ENCODE data around the gene PHTF2.

PHTF2 gene

GRCh38 chr7:77960336-77960735, 161.8 kb downstream of the PHTF2 start:
- TF ChIP-seq ARNTL (CRISPR knock-in tag; IDR thresholded peaks at IDR 0.05; ENCODE audit: borderline replicate concordance, low read depth), result no peak
- no peak for TF ChIP-seq BACH2 (CRISPR knock-in tag; IDR thresholded peaks at IDR 0.05; ENCODE audit: borderline replicate concordance)
- TF ChIP-seq, protein P1, sequence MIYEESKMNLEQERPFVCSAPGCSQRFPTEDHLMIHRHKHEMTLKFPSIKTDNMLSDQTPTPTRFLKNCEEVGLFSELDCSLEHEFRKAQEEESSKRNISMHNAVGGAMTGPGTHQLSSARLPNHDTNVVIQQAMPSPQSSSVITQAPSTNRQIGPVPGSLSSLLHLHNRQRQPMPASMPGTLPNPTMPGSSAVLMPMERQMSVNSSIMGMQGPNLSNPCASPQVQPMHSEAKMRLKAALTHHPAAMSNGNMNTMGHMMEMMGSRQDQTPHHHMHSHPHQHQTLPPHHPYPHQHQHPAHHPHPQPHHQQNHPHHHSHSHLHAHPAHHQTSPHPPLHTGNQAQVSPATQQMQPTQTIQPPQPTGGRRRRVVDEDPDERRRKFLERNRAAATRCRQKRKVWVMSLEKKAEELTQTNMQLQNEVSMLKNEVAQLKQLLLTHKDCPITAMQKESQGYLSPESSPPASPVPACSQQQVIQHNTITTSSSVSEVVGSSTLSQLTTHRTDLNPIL (CRISPR knock-in tag; IDR thresholded peaks at IDR 0.05; ENCODE audit: low read depth), result no peak
- TF ChIP-seq, protein P2, sequence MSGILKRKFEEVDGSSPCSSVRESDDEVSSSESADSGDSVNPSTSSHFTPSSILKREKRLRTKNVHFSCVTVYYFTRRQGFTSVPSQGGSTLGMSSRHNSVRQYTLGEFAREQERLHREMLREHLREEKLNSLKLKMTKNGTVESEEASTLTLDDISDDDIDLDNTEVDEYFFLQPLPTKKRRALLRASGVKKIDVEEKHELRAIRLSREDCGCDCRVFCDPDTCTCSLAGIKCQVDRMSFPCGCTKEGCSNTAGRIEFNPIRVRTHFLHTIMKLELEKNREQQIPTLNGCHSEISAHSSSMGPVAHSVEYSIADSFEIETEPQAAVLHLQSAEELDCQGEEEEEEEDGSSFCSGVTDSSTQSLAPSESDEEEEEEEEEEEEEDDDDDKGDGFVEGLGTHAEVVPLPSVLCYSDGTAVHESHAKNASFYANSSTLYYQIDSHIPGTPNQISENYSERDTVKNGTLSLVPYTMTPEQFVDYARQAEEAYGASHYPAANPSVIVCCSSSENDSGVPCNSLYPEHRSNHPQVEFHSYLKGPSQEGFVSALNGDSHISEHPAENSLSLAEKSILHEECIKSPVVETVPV (CRISPR knock-in tag; IDR thresholded peaks at IDR 0.05), result no peak
- TF ChIP-seq CSDC2 (CRISPR knock-in tag; IDR thresholded peaks at IDR 0.05), result no peak
- no peak for TF ChIP-seq ZNF565 (CRISPR knock-in tag; conservative IDR thresholded peaks at IDR 0.05; ENCODE audit: low read depth)
- TF ChIP-seq TOX (CRISPR knock-in tag; IDR thresholded peaks at IDR 0.05; ENCODE audit: borderline replicate concordance), result no peak
- no peak for TF ChIP-seq SNAI2 (CRISPR knock-in tag; IDR thresholded peaks at IDR 0.05)
- ATAC-seq, result no peak

DNA sequence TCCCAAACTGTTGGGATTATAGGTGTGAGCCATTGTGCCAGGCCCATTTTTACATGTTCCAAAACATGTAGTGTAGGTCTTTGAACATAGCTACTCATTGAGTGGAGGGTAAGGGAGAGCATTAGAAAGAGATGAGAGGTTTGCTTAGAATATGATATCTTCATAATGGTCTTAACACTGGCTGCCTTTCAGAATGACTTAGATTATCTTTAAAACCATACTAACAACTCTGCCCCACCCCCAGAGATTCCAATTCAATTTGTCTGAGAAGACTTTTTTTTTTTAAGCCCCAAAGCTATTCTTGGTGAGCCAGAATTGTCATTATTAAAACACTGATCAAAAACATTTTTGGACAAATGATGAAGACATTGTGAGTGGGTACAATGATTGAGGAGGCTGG, 168.9 kb downstream of the PHTF2 start:
- ATAC-seq, result no peak
- TF ChIP-seq TOX (CRISPR knock-in tag; IDR thresholded peaks at IDR 0.05; ENCODE audit: borderline replicate concordance) (no peak), BACH2 (CRISPR knock-in tag; IDR thresholded peaks at IDR 0.05; ENCODE audit: borderline replicate concordance) (no peak), ZC3H10 (CRISPR knock-in tag; IDR thresholded peaks at IDR 0.05) (no peak), RARB (CRISPR knock-in tag; IDR thresholded peaks at IDR 0.05) (no peak), SNAI2 (CRISPR knock-in tag; IDR thresholded peaks at IDR 0.05) (no peak), TCF4 (CRISPR knock-in tag; IDR thresholded peaks at IDR 0.05; ENCODE audit: borderline replicate concordance) (no peak), ZNF565 (CRISPR knock-in tag; conservative IDR thresholded peaks at IDR 0.05; ENCODE audit: low read depth) (no peak), ZFP30 (CRISPR knock-in tag; IDR thresholded peaks at IDR 0.05) (no peak), ZNF8 (CRISPR knock-in tag; IDR thresholded peaks at IDR 0.05) (no peak), ZFP3 (CRISPR knock-in tag; IDR thresholded peaks at IDR 0.05) (no peak), PPARA (CRISPR knock-in tag; IDR thresholded peaks at IDR 0.05; ENCODE audit: borderline replicate concordance) (no peak)
- TF ChIP-seq, protein P3, sequence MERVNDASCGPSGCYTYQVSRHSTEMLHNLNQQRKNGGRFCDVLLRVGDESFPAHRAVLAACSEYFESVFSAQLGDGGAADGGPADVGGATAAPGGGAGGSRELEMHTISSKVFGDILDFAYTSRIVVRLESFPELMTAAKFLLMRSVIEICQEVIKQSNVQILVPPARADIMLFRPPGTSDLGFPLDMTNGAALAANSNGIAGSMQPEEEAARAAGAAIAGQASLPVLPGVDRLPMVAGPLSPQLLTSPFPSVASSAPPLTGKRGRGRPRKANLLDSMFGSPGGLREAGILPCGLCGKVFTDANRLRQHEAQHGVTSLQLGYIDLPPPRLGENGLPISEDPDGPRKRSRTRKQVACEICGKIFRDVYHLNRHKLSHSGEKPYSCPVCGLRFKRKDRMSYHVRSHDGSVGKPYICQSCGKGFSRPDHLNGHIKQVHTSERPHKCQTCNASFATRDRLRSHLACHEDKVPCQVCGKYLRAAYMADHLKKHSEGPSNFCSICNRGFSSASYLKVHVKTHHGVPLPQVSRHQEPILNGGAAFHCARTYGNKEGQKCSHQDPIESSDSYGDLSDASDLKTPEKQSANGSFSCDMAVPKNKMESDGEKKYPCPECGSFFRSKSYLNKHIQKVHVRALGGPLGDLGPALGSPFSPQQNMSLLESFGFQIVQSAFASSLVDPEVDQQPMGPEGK (CRISPR knock-in tag; IDR thresholded peaks at IDR 0.05; ENCODE audit: borderline replicate concordance), result no peak
- TF ChIP-seq, protein P4, sequence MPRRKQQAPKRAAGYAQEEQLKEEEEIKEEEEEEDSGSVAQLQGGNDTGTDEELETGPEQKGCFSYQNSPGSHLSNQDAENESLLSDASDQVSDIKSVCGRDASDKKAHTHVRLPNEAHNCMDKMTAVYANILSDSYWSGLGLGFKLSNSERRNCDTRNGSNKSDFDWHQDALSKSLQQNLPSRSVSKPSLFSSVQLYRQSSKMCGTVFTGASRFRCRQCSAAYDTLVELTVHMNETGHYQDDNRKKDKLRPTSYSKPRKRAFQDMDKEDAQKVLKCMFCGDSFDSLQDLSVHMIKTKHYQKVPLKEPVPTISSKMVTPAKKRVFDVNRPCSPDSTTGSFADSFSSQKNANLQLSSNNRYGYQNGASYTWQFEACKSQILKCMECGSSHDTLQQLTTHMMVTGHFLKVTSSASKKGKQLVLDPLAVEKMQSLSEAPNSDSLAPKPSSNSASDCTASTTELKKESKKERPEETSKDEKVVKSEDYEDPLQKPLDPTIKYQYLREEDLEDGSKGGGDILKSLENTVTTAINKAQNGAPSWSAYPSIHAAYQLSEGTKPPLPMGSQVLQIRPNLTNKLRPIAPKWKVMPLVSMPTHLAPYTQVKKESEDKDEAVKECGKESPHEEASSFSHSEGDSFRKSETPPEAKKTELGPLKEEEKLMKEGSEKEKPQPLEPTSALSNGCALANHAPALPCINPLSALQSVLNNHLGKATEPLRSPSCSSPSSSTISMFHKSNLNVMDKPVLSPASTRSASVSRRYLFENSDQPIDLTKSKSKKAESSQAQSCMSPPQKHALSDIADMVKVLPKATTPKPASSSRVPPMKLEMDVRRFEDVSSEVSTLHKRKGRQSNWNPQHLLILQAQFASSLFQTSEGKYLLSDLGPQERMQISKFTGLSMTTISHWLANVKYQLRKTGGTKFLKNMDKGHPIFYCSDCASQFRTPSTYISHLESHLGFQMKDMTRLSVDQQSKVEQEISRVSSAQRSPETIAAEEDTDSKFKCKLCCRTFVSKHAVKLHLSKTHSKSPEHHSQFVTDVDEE (CRISPR knock-in tag; IDR thresholded peaks at IDR 0.05), result no peak
- TF ChIP-seq, protein P2 (CRISPR knock-in tag; IDR thresholded peaks at IDR 0.05), result no peak
- TF ChIP-seq, protein P1 (CRISPR knock-in tag; IDR thresholded peaks at IDR 0.05; ENCODE audit: low read depth), result no peak
- TF ChIP-seq, protein P5, sequence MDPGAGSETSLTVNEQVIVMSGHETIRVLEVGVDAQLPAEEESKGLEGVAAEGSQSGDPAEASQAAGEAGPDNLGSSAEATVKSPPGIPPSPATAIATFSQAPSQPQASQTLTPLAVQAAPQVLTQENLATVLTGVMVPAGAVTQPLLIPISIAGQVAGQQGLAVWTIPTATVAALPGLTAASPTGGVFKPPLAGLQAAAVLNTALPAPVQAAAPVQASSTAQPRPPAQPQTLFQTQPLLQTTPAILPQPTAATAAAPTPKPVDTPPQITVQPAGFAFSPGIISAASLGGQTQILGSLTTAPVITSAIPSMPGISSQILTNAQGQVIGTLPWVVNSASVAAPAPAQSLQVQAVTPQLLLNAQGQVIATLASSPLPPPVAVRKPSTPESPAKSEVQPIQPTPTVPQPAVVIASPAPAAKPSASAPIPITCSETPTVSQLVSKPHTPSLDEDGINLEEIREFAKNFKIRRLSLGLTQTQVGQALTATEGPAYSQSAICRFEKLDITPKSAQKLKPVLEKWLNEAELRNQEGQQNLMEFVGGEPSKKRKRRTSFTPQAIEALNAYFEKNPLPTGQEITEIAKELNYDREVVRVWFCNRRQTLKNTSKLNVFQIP (CRISPR knock-in tag; IDR thresholded peaks at IDR 0.05; ENCODE audit: borderline replicate concordance, low read depth), result no peak

All from SK-N-SH treated with all-trans-retinoic acid at 6 μM for 48 hours (cell line).